Thyroid gland (tissue), 4 donors: ENCODE results near the gene PBX1. TPM values are rescaled to one million over a fixed set of nuclear protein-coding genes. Genes with fewer than 3 reads are reported as not detected.

Source experiments
- DNase-seq, 2 donors: peaks; one replicate each; pipeline ENCODE4 v3.0.0-alpha.2; 2019
- H3K27ac ChIP-seq, 3 donors: fragments of 200-600 bp; sonication (generic); 1 replicate in 2 of 3; 2 replicates in 1 of 3; pipeline ENCODE4 v1.5.1; 2016 to 2019; ENCODE audit warnings: mild to moderate bottlenecking in 1 of 3, moderate library complexity in 1 of 3
- H3K27me3 ChIP-seq: fragments of 200-600 bp; sonication (generic); one replicate; pipeline ENCODE4 v1.5.1; 2019
- H3K36me3 ChIP-seq, 2 donors: fragments of 200-600 bp; sonication (generic); one replicate each; pipeline ENCODE4 v1.5.1; 2016 to 2019
- H3K4me1 ChIP-seq, 2 donors: fragments of 200-600 bp; sonication (generic); one replicate each; pipeline ENCODE4 v1.5.1; 2017 to 2019
- H3K4me3 ChIP-seq, 3 donors: fragments of 200-600 bp; sonication (generic); replicated peaks in 1 of 3; 1 replicate in 2 of 3; 2 replicates in 1 of 3; pipeline ENCODE4 v1.5.1; 2016; ENCODE audit warnings: mild to moderate bottlenecking in 1 of 3
- H3K9me3 ChIP-seq: fragments of 200-600 bp; sonication (generic); one replicate; pipeline ENCODE4 v1.5.1; 2017
- POLR2A ChIP-seq, 2 donors: fragments of 450-650 bp; IDR thresholded peaks; one replicate each; pipeline ENCODE4 v1.6.1; 2017; ENCODE audit warnings: antibody characterized with exemption in 2 of 2, mild to moderate bottlenecking in 2 of 2, moderate library complexity in 1 of 2
- WGBS, 2 donors: methylation state at CpG; one replicate each; pipeline ENCODE4 v1.1.5; 2017; 5-methylcytosine and 5-hydroxymethylcytosine counted together
- intact Hi-C: fragments of 100-400 bp; cut with DNase I; formaldehyde crosslinking; loops from one replicate; pipeline ENCODE4 v1.15.1; 2023
- total RNA-seq, 4 donors: library from RNA; depleted of rRNA; stranded (reverse); fragments of >200 nt; gene quantifications; one replicate each; pipeline ENCODE4 v1.2.3, GENCODE V29; 2016
- TF ChIP-seq, protein P1 (sequence below), 6 experiments: fragments of 200-600 bp in 3 of 6; fragments of 450-650 bp in 3 of 6; sonication (generic) in 3 of 6; IDR thresholded peaks; one replicate each; pipeline ENCODE4 v1.5.1; 2016 to 2019; ENCODE audit warnings: antibody characterized with exemption in 6 of 6, mild to moderate bottlenecking in 2 of 6, inconsistent platforms in 1 of 6, moderate library complexity in 1 of 6

Gene PBX1
- total RNA-seq, 4 donors from 2014 or later, result 79.0 to 159 (median 102) TPM

DNA sequence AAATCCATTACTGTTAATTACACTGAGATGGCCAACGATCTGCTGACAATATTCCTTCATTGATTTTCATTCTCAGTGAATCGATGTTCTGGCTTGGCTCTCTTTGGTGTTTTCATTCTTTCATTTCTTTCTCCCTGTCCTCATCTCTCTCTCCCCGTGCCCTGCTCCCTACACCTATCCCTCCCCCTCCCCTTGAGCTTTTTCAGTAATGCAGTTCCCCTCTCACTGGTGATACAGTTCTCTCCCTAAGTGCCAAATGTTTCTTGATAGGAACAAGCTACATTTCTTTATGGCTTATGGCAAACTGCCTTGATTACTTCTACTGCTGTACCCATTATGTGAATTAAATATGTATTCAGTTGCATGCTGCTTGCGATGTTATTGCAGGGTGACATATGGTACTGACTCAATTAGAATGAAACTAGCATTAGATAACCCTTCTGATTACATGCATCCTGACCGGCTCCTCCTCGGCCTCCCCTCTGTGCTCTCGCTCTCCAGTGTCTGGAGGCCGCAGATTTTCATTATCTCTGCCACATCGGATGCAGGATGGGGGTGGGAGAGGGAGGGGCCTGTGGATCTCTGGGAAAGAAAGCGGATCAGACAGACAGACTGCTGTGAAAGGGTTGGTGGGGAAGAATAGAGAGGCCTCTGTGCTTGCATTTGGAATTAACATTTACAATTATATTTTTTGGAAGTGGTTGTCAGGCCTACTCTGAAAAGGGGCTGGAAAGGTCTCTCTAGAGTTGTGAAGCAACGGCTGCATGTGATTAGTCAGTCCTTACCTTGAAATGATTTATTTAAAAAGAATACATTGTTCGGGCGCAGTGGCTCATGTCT, 130.9 kb downstream of the PBX1 start:
- TF ChIP-seq POLR2A (IDR thresholded peaks at IDR 0.05), result no peak
- TF ChIP-seq, protein P1, sequence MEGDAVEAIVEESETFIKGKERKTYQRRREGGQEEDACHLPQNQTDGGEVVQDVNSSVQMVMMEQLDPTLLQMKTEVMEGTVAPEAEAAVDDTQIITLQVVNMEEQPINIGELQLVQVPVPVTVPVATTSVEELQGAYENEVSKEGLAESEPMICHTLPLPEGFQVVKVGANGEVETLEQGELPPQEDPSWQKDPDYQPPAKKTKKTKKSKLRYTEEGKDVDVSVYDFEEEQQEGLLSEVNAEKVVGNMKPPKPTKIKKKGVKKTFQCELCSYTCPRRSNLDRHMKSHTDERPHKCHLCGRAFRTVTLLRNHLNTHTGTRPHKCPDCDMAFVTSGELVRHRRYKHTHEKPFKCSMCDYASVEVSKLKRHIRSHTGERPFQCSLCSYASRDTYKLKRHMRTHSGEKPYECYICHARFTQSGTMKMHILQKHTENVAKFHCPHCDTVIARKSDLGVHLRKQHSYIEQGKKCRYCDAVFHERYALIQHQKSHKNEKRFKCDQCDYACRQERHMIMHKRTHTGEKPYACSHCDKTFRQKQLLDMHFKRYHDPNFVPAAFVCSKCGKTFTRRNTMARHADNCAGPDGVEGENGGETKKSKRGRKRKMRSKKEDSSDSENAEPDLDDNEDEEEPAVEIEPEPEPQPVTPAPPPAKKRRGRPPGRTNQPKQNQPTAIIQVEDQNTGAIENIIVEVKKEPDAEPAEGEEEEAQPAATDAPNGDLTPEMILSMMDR (IDR thresholded peaks at IDR 0.05), result no peak
- Histone ChIP-seq H3K36me3 (no peaks in the 10 kb centered on the region), H3K4me3 (no peak overlapping the region), H3K27me3 (no peaks in the 10 kb centered on the region), H3K27ac (no peak overlapping the region), H3K9me3 (no peaks in the 10 kb centered on the region), H3K4me1 (no peaks in the 10 kb centered on the region)
- WGBS, 2 donors, result 90 to 92% methylated on average over 13 of the region's 13 CpGs
- intact Hi-C loops, result no loop called here
- DNase-seq, result no peak

DNA sequence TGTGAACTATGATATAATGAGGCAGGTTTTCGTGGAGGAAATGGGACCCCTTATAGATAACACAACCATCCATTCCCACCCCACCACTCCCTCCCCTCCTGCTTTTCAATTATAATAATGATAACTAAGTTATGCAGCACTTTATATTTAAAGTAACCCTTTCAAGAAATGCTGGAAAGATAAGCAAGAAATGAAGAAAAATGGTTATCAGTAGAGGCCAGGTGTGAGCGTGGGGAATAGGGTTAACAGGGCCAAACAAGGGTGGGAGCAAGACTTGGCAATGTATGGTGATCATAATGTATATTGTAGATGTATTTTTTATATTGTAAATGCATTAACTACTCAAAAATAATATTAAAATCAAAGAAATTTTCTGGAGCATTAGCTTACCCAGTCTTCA, 133.4 kb downstream of the PBX1 start:
- no peak overlapping the region for H3K27ac ChIP-seq
- no peaks in the 10 kb centered on the region for H3K27me3 ChIP-seq
- no peaks in the 10 kb centered on the region for H3K4me1 ChIP-seq
- no peak for DNase-seq
- intact Hi-C loops, result no loop called here
- TF ChIP-seq, protein P1 (IDR thresholded peaks at IDR 0.05), result no peak
- no peak for TF ChIP-seq POLR2A (IDR thresholded peaks at IDR 0.05)
- 93 to 97% methylated on average over 2 of the region's 2 CpGs for WGBS, 2 donors
- no peak overlapping the region for H3K4me3 ChIP-seq
- H3K9me3 ChIP-seq, result no peaks in the 10 kb centered on the region
- no peaks in the 10 kb centered on the region for H3K36me3 ChIP-seq

DNA sequence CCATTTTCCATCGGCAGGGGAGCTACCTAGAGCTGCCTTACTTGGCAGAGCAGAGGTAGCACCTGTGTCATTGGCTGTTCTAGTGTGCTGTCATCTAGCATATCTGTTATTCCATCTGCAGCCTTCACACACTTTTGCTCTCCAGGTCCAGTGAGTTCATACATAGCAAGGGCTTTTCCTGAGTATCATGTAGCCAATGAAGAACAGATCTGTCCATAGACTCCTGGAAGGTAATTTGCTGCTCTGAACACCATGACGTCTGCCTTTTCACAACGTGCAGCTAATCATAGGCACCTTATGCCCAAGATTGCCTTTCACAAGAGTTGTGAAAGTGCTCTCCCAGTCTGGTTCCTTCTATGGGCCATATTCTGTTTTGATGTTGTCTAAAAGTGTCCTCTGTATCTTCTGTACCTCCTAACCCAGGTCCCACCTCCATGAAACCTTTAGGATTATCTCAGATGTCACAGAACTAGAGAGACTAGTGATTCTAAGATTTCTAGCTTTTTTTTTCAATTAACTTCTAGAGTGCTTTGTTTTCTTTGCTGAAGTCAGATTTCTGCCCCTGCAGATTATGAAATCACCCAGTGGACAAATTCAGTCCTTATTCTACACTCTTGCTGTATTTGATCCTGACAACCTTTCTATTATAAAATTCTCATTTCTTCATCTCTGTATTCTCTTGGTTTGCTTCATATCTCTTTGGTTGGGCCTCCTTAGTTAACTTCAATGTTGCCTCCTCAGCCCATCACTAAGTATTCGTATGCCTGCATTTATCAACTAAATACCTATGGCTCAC, 134.8 kb downstream of the PBX1 start:
- DNase-seq, result no peak
- TF ChIP-seq POLR2A (IDR thresholded peaks at IDR 0.05), result no peak
- TF ChIP-seq, protein P1 (IDR thresholded peaks at IDR 0.05), result no peak
- Histone ChIP-seq H3K9me3 (no peaks in the 10 kb centered on the region), H3K36me3 (no peaks in the 10 kb centered on the region), H3K27ac (no peak overlapping the region), H3K4me3 (no peak overlapping the region), H3K4me1 (no peaks in the 10 kb centered on the region), H3K27me3 (no peaks in the 10 kb centered on the region)
- WGBS, 2 donors, result 80 to 85% methylated on average over 4 of the region's 4 CpGs
- intact Hi-C loops, result no loop called here

DNA sequence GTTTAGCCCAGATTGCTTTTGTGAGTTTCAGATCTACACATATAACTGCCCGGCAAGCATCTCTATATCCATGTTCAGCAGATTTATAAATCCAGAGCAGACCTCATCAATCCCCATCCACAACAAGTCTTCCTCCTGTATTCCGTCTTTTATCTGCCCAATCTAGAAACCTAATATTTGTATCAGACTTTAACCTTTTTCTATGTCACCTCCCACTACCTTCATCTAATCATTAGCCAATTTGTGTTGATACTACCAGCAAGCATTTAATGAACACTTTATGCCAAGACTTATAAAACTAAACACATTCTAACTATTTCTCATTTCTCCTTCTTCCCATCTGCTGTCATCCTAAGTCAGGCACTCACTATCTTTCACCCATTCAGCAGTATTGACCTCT, 135.5 kb downstream of the PBX1 start:
- TF ChIP-seq, protein P1 (IDR thresholded peaks at IDR 0.05), result no peak
- no peak for TF ChIP-seq POLR2A (IDR thresholded peaks at IDR 0.05)
- no peak overlapping the region for H3K27ac ChIP-seq
- DNase-seq, result no peak

More for the DNA sequence above, 135.5 kb downstream of the PBX1 start:
- no peak overlapping the region for H3K4me3 ChIP-seq
- 93 to 98% methylated on average over 2 of the region's 2 CpGs for WGBS, 2 donors
- no peaks in the 10 kb centered on the region for H3K27me3 ChIP-seq
- intact Hi-C loops, result no loop called here
- H3K9me3 ChIP-seq, result no peaks in the 10 kb centered on the region
- H3K4me1 ChIP-seq, result no peaks in the 10 kb centered on the region
- H3K36me3 ChIP-seq, result no peaks in the 10 kb centered on the region
